H1 (cell line): ENCODE results near the gene LLGL2. TPM values are rescaled to one million over a fixed set of nuclear protein-coding genes. Genes with fewer than 3 reads are reported as not detected.

Experiments
- ASH2L ChIP-seq: fragments of 200-600, 300-600 bp; sonication (generic); IDR thresholded peaks from one replicate; pipeline ENCODE4 v1.7.1; 2017; ENCODE audit warnings: low read length
- CTCF ChIP-seq, 3 experiments: IDR thresholded peaks; 1 replicate in 2 of 3; 2 replicates in 1 of 3; pipeline versions ENCODE4 v1.5.1 to v1.6.1; 2011; ENCODE audit warnings: low read length in 3 of 3, mild to moderate bottlenecking in 3 of 3, inconsistent platforms in 2 of 3, low read depth in 1 of 3, moderate library complexity in 1 of 3; ENCODE audit not compliant: insufficient read depth in 1 of 3; ENCODE audit errors: control extremely low read depth in 1 of 3
- EP300 ChIP-seq, 2 experiments: IDR thresholded peaks; 1 replicate in 1 of 2; 2 replicates in 1 of 2; pipeline ENCODE4 v1.6.1; 2011 to 2012; ENCODE audit warnings: low read depth in 2 of 2, low read length in 2 of 2, mild to moderate bottlenecking in 2 of 2, borderline replicate concordance in 1 of 2, inconsistent platforms in 1 of 2, moderate library complexity in 1 of 2
- HDAC2 ChIP-seq, 2 experiments: fragments of 300-600 bp in 1 of 2; sonication (generic) in 1 of 2; IDR thresholded peaks; 2 replicates each; pipeline ENCODE4 v1.6.1; 2011 to 2012; ENCODE audit warnings: low read depth in 2 of 2, low read length in 2 of 2, mild to moderate bottlenecking in 2 of 2, moderate library complexity in 2 of 2, borderline replicate concordance in 1 of 2, inconsistent platforms in 1 of 2
- MAX ChIP-seq: IDR thresholded peaks from 2 replicates; pipeline ENCODE4 v1.6.1; 2012; ENCODE audit warnings: inconsistent platforms
- RNF2 ChIP-seq: fragments of 200-900, 300-1000 bp; sonication (generic); IDR thresholded peaks from 2 replicates; pipeline ENCODE4 v1.7.1; 2016; ENCODE audit warnings: borderline replicate concordance, low read depth, mild to moderate bottlenecking, antibody characterized with exemption, low read length; ENCODE audit not compliant: poor library complexity, severe bottlenecking; ENCODE audit errors: missing control alignments
- SP1 ChIP-seq: IDR thresholded peaks from 2 replicates; pipeline ENCODE4 v1.6.1; 2011; ENCODE audit warnings: low read depth, low read length
- SP4 ChIP-seq: IDR thresholded peaks from 2 replicates; pipeline ENCODE4 v1.6.1; 2012; ENCODE audit warnings: low read length, inconsistent platforms
- polyA plus RNA-seq, 7 experiments: library from polyadenylated mRNA; depleted of rRNA in 3 of 7; stranded (reverse) in 5 of 7; unstranded in 2 of 7; fragments of >200 nt in 5 of 7; fragments of 200-250 nt in 2 of 7; gene quantifications; 1 replicate in 5 of 7; 2 replicates in 1 of 7; 4 replicates in 1 of 7; pipeline versions ENCODE4 v1.2.1 to v1.2.3, GENCODE V29; 2011 to 2013; ENCODE audit warnings: missing spikeins in 2 of 7, mixed read lengths in 2 of 7
- total RNA-seq: library from RNA; stranded (reverse); fragmentation: NEBNext Ultra II Directional; extraction: Animal tissue kit (Norgen Biotek cat#: 25700); gene quantifications from 2 replicates; pipeline ENCODE4 v1.2.1, GENCODE V29; 2021

Gene LLGL2
- total and polyA plus RNA-seq, 2 of the 8 experiments (the other 6 are each of a cell fraction or from before 2014, with no cell fraction given): 64.5 to 77.1 TPM

GRCh38 chr17:75557852-75558665, 32.6 kb downstream of the LLGL2 start (continued):
- TF ChIP-seq SP4 (no peak), SP1 (no peak), EP300 (IDR thresholded peaks at IDR 0.05; ENCODE audit: borderline replicate concordance in 1 of 2, low read depth in 2 of 2, low read length in 2 of 2) (no peak), CTCF (IDR thresholded peaks at IDR 0.05; ENCODE audit: control extremely low read depth in 1 of 3, insufficient read depth in 1 of 3, low read depth in 1 of 3, low read length in 3 of 3) (no peak), MAX (no peak), RNF2 (no peak), ASH2L (no peak), HDAC2 (IDR thresholded peaks at IDR 0.05; ENCODE audit: borderline replicate concordance in 1 of 2, low read depth in 2 of 2, low read length in 2 of 2) (no peak)
